Upper lobe of left lung (tissue), 6 donors: ENCODE results near the gene TDRD12. TPM values are rescaled to one million over a fixed set of nuclear protein-coding genes. Genes with fewer than 3 reads are reported as not detected.
A peak's percentile ranks its signal among the peaks of the same experiment; 100 is the strongest.

Source experiments
- ATAC-seq, 2 donors: fragments of 200-7000 bp; cut with Tn5 transposase; one replicate each; pipeline ENCODE4 v1.9.1; 2022; ENCODE audit warnings: mild to moderate bottlenecking in 2 of 2, moderate library complexity in 2 of 2; ENCODE audit not compliant: low FRiP score in 2 of 2
- DNase-seq, 2 donors: peaks; one replicate each; pipeline ENCODE4 v3.0.0-alpha.2; 2019 to 2020
- H3K27ac ChIP-seq, 4 donors: fragments of 200-600 bp; sonication (generic); one replicate each; pipeline ENCODE4 v1.5.1; 2016 to 2019
- H3K27me3 ChIP-seq, 4 donors: fragments of 200-600 bp; sonication (generic); one replicate each; pipeline ENCODE4 v1.5.1; 2017 to 2019
- H3K36me3 ChIP-seq, 4 donors: fragments of 200-600 bp; sonication (generic); one replicate each; pipeline ENCODE4 v1.5.1; 2016 to 2019
- H3K4me1 ChIP-seq, 4 donors: fragments of 200-600 bp; sonication (generic); one replicate each; pipeline ENCODE4 v1.5.1; 2018 to 2019
- H3K4me3 ChIP-seq, 4 donors: fragments of 200-600 bp; sonication (generic); one replicate each; pipeline ENCODE4 v1.5.1; 2017 to 2019; ENCODE audit warnings: mild to moderate bottlenecking in 2 of 4, moderate library complexity in 1 of 4
- H3K9me3 ChIP-seq, 4 donors: fragments of 200-600 bp; sonication (generic); one replicate each; pipeline ENCODE4 v1.5.1; 2018 to 2019
- EP300 ChIP-seq, 4 donors: sonication (generic); formaldehyde crosslinking; IDR thresholded peaks; one replicate each; pipeline ENCODE4 v1.5.1; 2017; ENCODE audit warnings: antibody characterized with exemption in 4 of 4, control low read depth in 2 of 4
- POLR2A ChIP-seq, 4 donors: fragments of 450-650 bp; IDR thresholded peaks; one replicate each; pipeline ENCODE4 v1.5.1; 2016 to 2017; ENCODE audit warnings: antibody characterized with exemption in 4 of 4, mild to moderate bottlenecking in 2 of 4
- POLR2AphosphoS5 ChIP-seq, 2 donors: sonication (generic); formaldehyde crosslinking; IDR thresholded peaks; one replicate each; pipeline ENCODE4 v1.5.1; 2017; ENCODE audit warnings: antibody characterized with exemption in 2 of 2
- WGBS, 2 donors: methylation state at CpG; one replicate each; pipeline ENCODE4 v1.1.5; 2017 to 2018; 5-methylcytosine and 5-hydroxymethylcytosine counted together
- total RNA-seq, 6 donors: library from RNA; depleted of rRNA in 4 of 6; stranded (reverse); fragments of >200 nt in 4 of 6; gene quantifications; one replicate each; pipeline versions ENCODE4 v1.1.0 to v1.2.1, GENCODE V29; 2016 to 2021
- TF ChIP-seq, protein P1 (sequence below), 6 experiments: fragments of 450-650 bp in 4 of 6; fragments of 200-600 bp in 2 of 6; sonication (generic) in 2 of 6; IDR thresholded peaks; one replicate each; pipeline ENCODE4 v1.5.1; 2016 to 2019; ENCODE audit warnings: antibody characterized with exemption in 6 of 6
- donor health status: DM: no; HTN: no; CAD: no; lungs with moderate emphysema.
- donor health status: DM: no; HTN: yes; CAD: no; lungs with severe emphysema.

Gene TDRD12
- total RNA-seq, 6 donors from 2014 or later = 0.15 to 4.0 (median 0.38) TPM; not detected in 2

DNA sequence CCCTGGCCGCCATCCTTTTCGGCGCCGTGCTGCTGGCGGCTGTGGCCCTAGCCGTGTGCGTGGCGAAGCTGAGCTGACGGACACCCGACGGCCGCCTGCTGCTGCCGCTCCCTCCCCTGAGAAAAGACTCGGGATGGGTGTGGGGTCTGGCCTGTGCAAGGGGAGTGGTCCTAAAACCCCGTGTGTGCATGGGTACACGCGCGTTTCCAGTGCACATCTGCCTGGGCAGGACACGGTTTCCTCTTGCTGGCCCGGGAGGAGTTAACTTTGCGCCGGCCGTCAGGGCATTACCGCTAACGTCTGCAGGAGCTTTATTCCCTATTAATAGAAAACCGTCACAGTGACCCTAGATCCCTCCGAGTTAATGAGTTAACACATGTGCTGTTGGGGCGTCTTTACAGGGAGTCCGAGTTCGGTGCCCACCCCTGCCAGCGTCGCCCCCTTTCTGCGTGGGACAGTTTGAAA is 42.6 kb upstream of the TDRD12 start:
- Histone ChIP-seq H3K4me3 (peak overlapping the region in 2 of 4 donors; percentile 92 to 99), H3K27me3 (peaks cover 0 to 16% (median 12%) of the 10 kb centered on the region in 4 donors), H3K27ac (no peak overlapping the region), H3K36me3 (no peaks in the 10 kb centered on the region), H3K9me3 (no peaks in the 10 kb centered on the region), H3K4me1 (peaks cover 29 to 45% (median 35%) of the 10 kb centered on the region in 4 donors)
- no peak for TF ChIP-seq POLR2AphosphoS5 (IDR thresholded peaks at IDR 0.05)
- no peak for TF ChIP-seq POLR2A (IDR thresholded peaks at IDR 0.05)
- TF ChIP-seq, protein P1, sequence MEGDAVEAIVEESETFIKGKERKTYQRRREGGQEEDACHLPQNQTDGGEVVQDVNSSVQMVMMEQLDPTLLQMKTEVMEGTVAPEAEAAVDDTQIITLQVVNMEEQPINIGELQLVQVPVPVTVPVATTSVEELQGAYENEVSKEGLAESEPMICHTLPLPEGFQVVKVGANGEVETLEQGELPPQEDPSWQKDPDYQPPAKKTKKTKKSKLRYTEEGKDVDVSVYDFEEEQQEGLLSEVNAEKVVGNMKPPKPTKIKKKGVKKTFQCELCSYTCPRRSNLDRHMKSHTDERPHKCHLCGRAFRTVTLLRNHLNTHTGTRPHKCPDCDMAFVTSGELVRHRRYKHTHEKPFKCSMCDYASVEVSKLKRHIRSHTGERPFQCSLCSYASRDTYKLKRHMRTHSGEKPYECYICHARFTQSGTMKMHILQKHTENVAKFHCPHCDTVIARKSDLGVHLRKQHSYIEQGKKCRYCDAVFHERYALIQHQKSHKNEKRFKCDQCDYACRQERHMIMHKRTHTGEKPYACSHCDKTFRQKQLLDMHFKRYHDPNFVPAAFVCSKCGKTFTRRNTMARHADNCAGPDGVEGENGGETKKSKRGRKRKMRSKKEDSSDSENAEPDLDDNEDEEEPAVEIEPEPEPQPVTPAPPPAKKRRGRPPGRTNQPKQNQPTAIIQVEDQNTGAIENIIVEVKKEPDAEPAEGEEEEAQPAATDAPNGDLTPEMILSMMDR (IDR thresholded peaks at IDR 0.05) = no peak
- TF ChIP-seq EP300 (IDR thresholded peaks at IDR 0.05) = no peak
- ATAC-seq (no peak), DNase-seq (no peak)
- WGBS, 2 donors = 20 to 40% methylated on average over 4 to 28 of the region's 33 CpGs

DNA sequence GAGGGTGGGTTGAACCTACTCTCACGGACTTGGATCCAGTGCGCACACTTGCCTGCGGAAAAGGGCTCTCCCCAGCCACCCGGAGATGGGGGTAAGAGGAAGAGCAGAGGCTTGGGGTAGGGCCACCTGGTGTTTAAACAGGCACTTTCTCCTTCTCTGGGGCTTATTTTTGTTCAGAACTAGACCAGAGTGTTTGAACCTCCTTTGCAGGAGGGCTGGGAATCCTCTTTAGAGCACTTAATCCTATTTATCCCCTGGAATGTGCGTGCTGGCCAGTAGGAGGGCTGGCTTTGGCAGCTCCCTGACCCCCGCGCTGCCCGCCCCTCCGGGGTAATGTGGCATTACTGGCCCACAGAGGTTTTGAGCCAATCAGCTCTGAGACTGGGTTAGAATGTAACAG is 41.9 kb upstream of the TDRD12 start:
- DNase-seq = peak in 1 of 2 donors; percentile 77

DNA sequence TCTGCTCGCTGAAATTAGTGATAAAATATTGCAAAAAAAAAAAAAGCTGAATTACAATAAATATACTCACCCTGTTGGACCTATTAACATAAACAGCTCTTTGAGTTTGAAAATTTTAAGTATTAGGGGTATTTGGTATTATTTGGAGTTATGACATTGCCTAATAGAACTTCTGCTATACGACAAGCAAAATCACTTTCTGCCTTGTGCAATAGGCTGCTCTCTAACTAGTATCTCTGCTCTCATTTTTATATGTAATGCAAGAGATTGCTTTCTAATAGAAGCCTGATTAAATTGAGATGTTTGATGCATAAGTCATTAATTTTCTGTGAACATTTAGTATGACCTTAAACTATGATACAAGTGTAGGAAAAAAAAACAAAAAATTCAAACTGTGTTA is 38.6 kb upstream of the TDRD12 start:
- H3K27ac ChIP-seq = no peak overlapping the region
- peaks cover 8 to 16% (median 13%) of the 10 kb centered on the region in 4 donors for H3K4me1 ChIP-seq
- ATAC-seq (no peak), DNase-seq (no peak)
- 74 to 83% methylated on average over 2 of the region's 2 CpGs for WGBS, 2 donors
- no peaks in the 10 kb centered on the region for H3K9me3 ChIP-seq
- H3K4me3 ChIP-seq = no peak overlapping the region
- no peak for TF ChIP-seq EP300 (IDR thresholded peaks at IDR 0.05)
- no peak for TF ChIP-seq POLR2A (IDR thresholded peaks at IDR 0.05)
- TF ChIP-seq, protein P1 (IDR thresholded peaks at IDR 0.05) = no peak
- TF ChIP-seq POLR2AphosphoS5 (IDR thresholded peaks at IDR 0.05) = no peak
- H3K36me3 ChIP-seq = no peaks in the 10 kb centered on the region
- peaks cover 0 to 14% (median 11%) of the 10 kb centered on the region in 4 donors for H3K27me3 ChIP-seq

More for the DNA sequence above, 41.9 kb upstream of the TDRD12 start:
- H3K4me1 ChIP-seq = peaks cover 29 to 41% (median 34%) of the 10 kb centered on the region in 4 donors
- TF ChIP-seq, protein P1 (IDR thresholded peaks at IDR 0.05) = no peak
- TF ChIP-seq EP300 (IDR thresholded peaks at IDR 0.05) = no peak
- TF ChIP-seq POLR2AphosphoS5 (IDR thresholded peaks at IDR 0.05) = no peak
- TF ChIP-seq POLR2A (IDR thresholded peaks at IDR 0.05) = no peak
- ATAC-seq = no peak
- WGBS, 2 donors = 51 to 58% methylated on average over 9 of the region's 9 CpGs
- H3K27ac ChIP-seq = no peak overlapping the region
- peaks cover 0 to 16% (median 12%) of the 10 kb centered on the region in 4 donors for H3K27me3 ChIP-seq
- no peaks in the 10 kb centered on the region for H3K36me3 ChIP-seq
- H3K4me3 ChIP-seq = no peak overlapping the region
- no peaks in the 10 kb centered on the region for H3K9me3 ChIP-seq

DNA sequence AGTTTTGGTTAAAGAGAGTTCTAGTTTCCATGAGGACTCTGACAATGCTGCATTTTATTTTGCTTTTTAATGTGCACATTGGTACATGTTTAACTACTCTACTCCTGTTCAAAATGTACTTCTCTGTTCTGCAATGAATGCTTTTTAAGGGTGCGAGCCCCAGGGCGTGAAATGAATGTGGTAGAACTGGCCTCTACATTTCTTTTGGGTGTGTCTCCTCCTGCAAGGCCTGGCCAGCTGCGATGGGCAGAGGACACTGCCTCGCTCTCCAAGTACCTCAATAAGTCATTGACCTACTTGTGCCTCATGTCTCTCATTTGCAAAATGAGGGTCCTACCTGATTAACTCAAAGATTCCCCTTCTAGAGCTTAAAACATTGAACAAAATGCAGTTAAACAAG is 37.2 kb upstream of the TDRD12 start:
- Histone ChIP-seq H3K9me3 (no peaks in the 10 kb centered on the region), H3K27ac (peak overlapping the region in 2 of 4 donors; percentile 6 to 11), H3K36me3 (no peaks in the 10 kb centered on the region), H3K27me3 (peaks cover 0 to under 1% (median under 1%) of the 10 kb centered on the region in 4 donors), H3K4me3 (no peak overlapping the region), H3K4me1 (peaks cover 0 to 3% (median under 1%) of the 10 kb centered on the region in 4 donors)
- no peak for DNase-seq
- 60 to 68% methylated on average over 4 of the region's 4 CpGs for WGBS, 2 donors
- TF ChIP-seq POLR2AphosphoS5 (IDR thresholded peaks at IDR 0.05) (no peak), EP300 (IDR thresholded peaks at IDR 0.05) (no peak), POLR2A (IDR thresholded peaks at IDR 0.05) (no peak)
- TF ChIP-seq, protein P1 (IDR thresholded peaks at IDR 0.05) = no peak
- ATAC-seq = peak in 1 of 2 donors; percentile 64
